Kidney epithelial cell (primary cell): ENCODE measurements around the gene NMT1. TPM values are rescaled to one million over a fixed set of nuclear protein-coding genes. Genes with fewer than 3 reads are reported as not detected.

ENCODE experiments used
- DNase-seq: peaks from one replicate; pipeline ENCODE4 v3.0.0-alpha.2; 2010; ENCODE audit warnings: low read depth
- H3K27me3 ChIP-seq: 2 replicates; pipeline ENCODE4 v1.6.0; 2011; ENCODE audit warnings: low read length; ENCODE audit not compliant: control insufficient read depth, insufficient read depth
- H3K36me3 ChIP-seq: 2 replicates; pipeline ENCODE4 v1.5.1; 2011; ENCODE audit warnings: low read length; ENCODE audit not compliant: control insufficient read depth, insufficient read depth
- H3K4me3 ChIP-seq: 2 replicates; pipeline ENCODE4 v1.5.1; 2011; ENCODE audit warnings: low read depth, mild to moderate bottlenecking, control low read depth, low read length
- total RNA-seq: library from RNA; depleted of rRNA; stranded (reverse); fragments of >200 nt; gene quantifications from 2 replicates; pipeline ENCODE4 v1.2.3, GENCODE V29; 2015
- TF ChIP-seq, protein P1 (sequence below): IDR thresholded peaks from 2 replicates; pipeline ENCODE4 v1.5.1; 2011; ENCODE audit warnings: mild to moderate bottlenecking, moderate library complexity, low read length, control low read depth, inconsistent platforms; ENCODE audit not compliant: insufficient read depth, poor library complexity, severe bottlenecking

Gene NMT1
- total RNA-seq, 1 donor from 2014 or later, result 68.0 TPM

DNA sequence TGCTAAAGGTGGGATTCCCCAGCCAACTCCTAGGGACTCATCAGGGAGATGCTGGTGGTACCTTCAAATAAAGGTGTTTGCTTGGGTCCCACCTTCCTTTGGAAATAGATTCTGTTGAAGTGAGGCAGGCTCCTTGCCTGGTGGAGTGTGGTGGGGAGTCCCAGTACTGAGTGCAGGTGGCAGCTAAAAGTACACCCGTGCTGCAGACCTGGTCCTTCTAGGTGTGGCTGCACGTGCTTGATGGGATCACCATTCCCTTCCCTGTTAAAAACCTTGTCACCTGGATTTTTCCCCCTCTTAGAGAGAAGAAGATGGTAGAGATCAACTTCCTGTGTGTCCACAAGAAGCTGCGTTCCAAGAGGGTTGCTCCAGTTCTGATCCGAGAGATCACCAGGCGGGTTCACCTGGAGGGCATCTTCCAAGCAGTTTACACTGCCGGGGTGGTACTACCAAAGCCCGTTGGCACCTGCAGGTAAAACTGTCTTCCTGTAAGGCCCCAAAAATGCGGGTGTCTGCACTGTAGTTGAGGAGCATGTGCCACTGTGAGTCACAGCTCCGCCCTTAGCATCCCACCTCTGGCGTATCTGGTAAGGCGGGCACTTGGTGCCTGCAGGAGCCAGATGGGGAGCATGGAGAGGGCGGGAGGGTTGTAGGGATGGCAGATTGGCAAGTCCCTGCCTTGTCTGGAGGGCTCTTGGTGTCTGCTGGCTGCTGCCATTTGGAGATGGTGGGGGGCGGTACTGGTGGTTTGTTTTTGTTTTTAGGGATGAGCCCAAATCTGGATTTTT lies 37.2 kb downstream of the NMT1 start:
- TF ChIP-seq, protein P1, sequence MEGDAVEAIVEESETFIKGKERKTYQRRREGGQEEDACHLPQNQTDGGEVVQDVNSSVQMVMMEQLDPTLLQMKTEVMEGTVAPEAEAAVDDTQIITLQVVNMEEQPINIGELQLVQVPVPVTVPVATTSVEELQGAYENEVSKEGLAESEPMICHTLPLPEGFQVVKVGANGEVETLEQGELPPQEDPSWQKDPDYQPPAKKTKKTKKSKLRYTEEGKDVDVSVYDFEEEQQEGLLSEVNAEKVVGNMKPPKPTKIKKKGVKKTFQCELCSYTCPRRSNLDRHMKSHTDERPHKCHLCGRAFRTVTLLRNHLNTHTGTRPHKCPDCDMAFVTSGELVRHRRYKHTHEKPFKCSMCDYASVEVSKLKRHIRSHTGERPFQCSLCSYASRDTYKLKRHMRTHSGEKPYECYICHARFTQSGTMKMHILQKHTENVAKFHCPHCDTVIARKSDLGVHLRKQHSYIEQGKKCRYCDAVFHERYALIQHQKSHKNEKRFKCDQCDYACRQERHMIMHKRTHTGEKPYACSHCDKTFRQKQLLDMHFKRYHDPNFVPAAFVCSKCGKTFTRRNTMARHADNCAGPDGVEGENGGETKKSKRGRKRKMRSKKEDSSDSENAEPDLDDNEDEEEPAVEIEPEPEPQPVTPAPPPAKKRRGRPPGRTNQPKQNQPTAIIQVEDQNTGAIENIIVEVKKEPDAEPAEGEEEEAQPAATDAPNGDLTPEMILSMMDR, result no peak
- no peak for DNase-seq
- Histone ChIP-seq H3K4me3 (no peak overlapping the region), H3K27me3 (no peaks in the 10 kb centered on the region), H3K36me3 (peaks cover 6% of the 10 kb centered on the region)

DNA sequence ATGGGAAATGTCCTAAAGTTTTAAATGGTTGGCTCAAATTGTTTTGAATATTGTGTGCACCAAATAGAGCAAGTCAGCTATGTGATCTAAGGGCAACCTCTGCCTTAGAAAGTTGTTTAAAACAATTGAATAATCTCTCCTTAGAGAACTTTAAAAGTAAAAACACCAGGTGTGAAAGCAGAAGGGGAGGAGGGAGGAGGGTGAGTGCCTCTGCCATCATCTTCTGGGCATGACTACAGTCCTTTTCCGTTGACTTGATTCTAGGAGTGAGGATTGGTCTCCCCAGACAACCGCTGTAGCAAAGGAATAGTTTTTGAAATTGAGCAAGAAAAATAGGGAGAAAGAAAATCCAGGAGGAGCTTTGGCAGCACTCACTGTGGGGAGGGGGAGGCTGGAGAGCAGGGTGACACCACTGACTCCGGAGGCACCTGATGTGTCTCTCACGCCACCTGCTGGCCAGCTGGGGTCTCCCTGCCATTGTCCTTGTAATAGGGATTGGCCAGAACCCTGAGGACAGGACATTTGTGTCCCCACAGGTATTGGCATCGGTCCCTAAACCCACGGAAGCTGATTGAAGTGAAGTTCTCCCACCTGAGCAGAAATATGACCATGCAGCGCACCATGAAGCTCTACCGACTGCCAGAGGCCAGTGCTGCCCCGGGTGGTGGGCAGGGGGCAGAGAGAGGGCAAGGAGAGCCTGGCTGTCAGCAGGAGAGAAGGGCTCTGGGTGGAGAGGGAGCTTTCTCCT lies 37.9 kb downstream of the NMT1 start:
- TF ChIP-seq, protein P1, result peak; percentile 96
- Histone ChIP-seq H3K36me3 (peaks cover 11% of the 10 kb centered on the region), H3K27me3 (no peaks in the 10 kb centered on the region), H3K4me3 (no peak overlapping the region)
- DNase-seq, result no peak

DNA sequence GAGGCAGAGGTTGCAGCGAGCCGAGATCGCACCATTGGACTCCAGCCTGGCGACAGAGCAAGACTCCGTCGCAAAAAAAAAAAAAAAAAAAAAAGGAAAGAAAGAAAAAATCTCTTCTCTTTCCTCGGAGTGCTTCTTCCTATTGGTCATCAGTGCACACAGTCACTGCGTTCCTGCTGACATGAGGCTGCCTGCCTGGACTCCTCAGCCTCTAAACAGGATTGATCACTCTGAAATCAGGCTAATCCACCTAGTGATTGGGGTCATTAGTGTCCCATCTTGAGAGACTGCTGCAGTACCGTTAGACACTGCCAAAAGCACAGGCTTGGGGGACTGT lies 40.4 kb downstream of the NMT1 start:
- Histone ChIP-seq H3K36me3 (peaks cover 15% of the 10 kb centered on the region), H3K4me3 (no peak overlapping the region), H3K27me3 (no peaks in the 10 kb centered on the region)
- no peak for DNase-seq
- TF ChIP-seq, protein P1, result no peak

DNA sequence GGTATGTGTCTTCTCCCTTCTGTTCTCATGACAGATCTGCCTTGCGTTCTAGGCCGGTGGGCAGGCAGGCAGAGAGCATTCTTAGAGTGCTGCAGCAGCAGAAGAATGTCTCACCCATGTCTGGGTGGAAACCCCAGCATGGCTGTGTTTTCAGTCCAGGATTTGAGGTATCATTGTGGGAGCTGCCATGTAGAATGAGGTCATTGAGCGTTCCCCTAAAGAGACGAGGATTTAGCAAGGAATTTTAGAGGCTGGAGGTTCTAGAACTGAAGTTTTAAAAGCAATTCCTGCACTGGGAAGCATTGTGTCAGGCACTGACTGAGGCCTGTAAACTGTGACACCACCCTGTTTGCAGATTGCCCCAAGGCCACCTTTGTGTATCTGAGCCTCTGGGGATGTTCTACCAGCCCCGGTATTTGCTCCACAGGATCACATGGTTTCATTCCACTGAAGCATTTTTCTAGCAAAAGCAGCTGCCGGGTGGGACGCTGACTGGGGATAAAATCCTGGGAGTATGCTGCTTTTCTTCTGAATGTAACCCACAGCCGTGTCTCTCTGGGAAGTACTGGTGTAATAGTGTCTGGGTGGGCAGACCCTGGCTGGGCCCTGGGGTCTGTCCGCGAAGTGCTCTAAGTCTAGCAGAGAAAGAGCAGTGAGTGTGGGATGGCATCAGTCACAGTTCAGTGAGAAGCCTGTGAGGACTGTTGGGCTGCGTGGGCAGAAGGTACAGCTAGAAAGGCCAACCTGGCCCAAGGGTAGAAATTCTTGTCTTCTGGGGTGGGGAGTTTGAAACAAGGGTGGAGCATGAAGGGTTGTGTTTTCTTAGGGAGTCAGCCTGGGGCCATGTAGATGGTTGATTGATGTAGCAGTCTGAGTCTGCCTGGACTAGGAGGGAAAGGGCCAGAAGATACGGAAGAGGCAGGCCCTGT lies 41.0 kb downstream of the NMT1 start:
- DNase-seq, result no peak
- H3K27me3 ChIP-seq, result no peaks in the 10 kb centered on the region
- no peak overlapping the region for H3K4me3 ChIP-seq
- TF ChIP-seq, protein P1, result no peak
- H3K36me3 ChIP-seq, result peaks cover 14% of the 10 kb centered on the region

DNA sequence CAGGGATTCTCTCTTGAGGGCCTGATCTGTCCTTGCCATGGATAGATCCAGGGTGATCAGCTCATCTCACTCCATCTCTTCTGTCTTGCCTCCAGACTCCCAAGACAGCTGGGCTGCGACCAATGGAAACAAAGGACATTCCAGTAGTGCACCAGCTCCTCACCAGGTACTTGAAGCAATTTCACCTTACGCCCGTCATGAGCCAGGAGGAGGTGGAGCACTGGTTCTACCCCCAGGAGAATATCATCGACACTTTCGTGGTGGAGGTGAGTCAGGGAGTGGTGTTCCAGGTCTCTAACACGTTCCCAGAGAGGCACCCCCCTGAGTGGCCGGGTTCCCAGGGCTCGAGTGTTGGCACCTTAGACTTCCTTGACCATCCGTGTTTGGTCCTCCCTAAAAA lies 41.7 kb downstream of the NMT1 start:
- DNase-seq, result no peak
- TF ChIP-seq, protein P1, result no peak
- H3K4me3 ChIP-seq, result no peak overlapping the region
- H3K27me3 ChIP-seq, result no peaks in the 10 kb centered on the region
- H3K36me3 ChIP-seq, result peaks cover 11% of the 10 kb centered on the region
